ENCODE results near the gene PTGFRN.
"Not testable (repeated sequence)": the region's sequence is repeated elsewhere in the genome, so short reads cannot be mapped to it uniquely, and the experiment has no call there.

Gene PTGFRN

DNA sequence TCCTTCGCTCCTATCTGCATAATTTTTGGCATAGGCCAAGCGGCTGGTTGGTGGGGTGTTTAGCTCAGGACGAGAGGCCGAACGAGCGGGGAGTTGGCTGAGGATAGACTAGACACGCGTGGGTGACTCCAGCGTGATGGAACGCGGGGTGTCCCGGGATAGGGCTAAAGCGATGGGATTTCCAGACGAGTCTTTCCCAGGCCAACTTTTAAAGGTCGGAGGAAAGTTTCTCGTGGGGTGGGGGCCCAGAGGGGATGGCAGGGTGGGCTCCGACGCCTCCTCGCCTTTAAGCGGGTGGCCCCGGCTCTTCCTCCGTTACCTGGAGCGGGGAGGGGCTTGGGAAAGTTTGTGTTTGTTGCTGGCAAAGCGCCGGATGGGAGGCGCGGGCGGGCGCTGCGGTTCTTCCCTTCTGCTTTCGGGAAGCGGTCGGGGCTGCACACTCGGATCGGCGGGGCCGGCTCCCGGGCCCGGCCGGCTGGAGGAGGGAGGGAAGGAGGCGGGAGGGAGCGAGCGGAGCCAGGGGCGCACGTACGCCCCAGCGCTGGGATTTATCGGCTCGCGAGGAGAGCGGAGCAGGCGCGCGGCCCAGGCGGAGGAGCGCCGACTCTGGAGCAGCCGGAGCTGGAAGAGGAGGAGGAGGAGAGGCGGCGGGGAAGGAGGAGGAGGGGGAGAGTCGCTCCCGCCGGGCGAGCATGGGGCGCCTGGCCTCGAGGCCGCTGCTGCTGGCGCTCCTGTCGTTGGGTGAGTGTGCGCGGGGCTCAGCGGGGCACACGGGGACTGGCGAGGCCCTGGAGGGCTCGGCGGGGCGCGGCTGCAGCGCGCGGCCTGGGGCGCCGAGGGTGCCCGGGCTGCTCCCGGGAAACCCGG is at the start of gene PTGFRN:
PTGFRN (plus strand) TSS at position 405 of the 867 bp plus-strand sequence; CDS start at position 693, 288 bp downstream.
- no peak for FAIRE-seq

DNA sequence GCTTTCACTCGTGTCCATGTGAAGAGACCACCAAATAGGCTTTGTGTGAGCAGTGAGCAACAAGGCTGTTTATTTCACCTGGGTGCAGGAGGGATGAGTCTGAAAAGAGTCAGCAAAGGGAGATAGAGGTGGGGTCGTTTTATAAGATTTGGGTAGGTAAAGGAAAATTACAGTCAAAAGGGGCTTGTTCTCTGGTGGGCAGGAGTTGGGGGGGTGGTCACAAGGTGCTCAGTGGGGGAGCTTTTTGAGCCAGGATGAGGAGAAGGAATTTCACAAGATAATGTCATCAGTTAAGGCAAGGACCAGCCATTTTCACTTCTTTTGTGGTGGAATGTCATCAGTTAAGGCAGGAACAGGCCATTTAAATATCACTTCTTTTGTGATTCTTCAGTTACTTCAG is 49.5 kb upstream of the PTGFRN start:
- FAIRE-seq: not testable (repeated sequence)

DNA sequence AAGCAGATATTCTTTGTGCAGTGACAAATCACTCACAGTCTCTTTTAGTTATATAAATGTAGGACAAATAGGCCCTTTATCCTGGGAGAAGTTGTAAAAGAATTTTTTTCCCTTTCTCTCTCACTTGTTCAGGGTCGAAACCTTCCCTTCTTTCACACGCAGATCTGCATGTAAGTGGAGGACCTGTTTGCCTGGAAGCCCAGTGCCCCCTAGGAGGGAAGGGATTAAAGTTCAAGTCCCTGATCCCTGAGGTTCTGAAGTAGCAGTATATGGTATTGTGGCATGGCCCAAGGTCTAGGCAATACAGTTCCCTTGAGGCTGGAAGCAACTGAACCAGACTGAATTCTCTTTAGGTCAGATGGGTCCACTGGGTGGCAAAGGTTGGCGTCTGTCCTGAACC is 48.6 kb upstream of the PTGFRN start:
- FAIRE-seq: no peak

DNA sequence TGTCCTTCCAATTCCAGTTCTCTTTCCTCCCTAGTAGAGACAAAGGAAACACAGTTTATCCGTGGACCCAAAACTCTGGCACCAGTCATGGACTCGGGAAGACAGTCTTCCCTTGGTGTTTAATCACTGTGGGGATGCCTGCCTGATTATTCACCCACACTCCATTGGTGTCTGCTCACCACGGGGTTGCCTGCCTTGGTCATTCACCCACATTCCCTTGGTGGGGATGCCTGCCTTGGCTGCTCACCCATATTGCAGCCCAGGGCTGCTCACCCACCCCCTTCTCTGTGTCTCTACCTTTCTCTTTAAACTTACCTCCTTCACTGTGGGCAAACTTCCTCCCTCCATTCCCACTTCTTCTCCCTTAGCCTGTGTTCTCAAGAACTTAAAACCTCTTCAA is 46.7 kb upstream of the PTGFRN start:
- not testable (repeated sequence) for FAIRE-seq

DNA sequence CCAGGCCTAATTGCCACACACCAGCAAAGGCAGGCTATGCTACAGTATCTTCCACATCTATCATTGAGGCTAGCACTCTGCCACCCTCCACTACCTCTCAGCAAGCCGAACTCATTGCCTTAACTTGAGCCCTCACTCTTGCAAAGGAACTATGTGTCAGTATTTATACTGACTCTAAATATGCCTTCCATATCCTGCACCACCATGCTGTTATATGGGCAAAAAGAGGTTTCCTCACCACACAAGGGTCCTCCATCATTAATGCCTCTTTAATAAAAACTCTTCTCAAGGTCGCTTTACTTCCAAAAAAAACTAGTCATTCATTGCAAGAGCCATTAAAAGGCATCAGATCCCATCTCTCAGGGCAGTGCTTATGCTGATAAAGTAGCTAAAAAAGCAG is 43.2 kb upstream of the PTGFRN start:
- not testable (repeated sequence) for FAIRE-seq

DNA sequence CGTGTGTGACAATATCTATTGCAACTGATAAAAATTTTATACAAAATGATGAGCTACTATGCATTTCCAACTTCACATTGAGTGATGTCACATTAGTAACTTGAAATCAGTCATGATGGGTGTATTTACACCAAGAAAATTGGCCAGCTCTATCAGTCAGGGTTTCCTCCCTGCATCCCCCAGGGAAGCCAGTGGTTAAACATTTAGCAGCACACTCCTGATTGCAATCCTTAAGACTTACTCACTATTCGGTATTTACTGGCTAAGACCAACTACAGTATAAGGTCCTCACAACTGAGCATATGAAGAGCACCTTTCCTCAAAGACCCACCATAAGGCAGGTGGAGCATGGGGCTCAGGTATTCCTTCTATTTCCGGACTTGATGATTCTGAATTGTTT is 41.3 kb upstream of the PTGFRN start:
- no peak for FAIRE-seq

DNA sequence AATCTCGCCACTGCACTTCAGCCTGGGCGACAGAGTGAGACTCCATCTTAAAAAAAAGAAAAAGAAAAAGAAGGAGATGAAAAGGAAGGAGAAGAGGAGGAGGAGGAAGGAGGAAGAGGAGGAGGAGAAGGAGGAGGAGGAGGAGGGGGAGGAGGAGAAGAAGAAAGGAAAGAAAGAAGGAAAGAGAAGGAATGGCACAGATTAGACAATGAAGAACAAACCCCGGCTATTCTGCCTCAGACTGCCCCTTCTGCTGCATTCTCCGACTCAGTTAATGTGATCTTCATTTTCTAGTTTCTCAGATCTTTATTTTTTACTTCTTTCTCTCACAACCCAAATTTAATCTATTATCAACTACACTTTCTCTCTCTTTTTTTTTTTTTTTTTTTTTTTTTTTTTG is 40.1 kb upstream of the PTGFRN start:
- FAIRE-seq: no peak

DNA sequence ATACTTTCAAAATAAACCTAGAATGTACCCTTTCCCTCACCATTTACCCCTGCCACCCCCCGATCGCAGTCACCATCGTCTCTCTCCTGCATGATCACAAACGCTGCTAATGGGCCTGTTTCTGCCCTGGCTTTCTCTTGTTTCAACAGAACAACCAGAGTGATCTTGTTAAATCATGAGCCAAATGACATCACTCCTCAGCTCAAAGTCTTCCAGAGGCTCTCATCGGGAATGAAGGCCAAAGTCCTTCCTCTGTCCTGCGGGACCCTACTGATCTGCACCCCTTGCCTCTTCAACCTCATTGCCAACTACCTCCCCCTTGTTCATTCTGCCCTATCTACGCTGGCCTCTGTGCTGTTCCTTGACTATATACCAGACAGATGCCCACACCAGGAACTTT is 39.4 kb upstream of the PTGFRN start:
- no peak for FAIRE-seq

DNA sequence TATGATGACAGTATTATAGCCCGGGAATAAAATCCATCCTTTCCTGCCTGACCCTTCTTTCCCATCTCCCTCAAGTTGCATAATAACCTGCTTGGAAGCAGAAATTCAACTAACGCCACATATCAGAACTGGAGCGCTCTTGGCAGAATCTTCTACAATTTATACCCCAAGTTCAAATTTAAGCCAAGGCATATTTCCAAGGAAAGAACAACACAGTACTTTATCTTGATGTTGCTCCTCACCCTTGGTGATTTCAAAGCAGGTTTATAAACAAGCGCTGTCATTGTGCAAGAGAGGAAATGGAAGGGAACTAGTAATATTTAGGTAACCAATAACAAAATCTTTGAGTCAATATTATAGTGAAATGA is 38.0 kb upstream of the PTGFRN start:
- FAIRE-seq: no peak

DNA sequence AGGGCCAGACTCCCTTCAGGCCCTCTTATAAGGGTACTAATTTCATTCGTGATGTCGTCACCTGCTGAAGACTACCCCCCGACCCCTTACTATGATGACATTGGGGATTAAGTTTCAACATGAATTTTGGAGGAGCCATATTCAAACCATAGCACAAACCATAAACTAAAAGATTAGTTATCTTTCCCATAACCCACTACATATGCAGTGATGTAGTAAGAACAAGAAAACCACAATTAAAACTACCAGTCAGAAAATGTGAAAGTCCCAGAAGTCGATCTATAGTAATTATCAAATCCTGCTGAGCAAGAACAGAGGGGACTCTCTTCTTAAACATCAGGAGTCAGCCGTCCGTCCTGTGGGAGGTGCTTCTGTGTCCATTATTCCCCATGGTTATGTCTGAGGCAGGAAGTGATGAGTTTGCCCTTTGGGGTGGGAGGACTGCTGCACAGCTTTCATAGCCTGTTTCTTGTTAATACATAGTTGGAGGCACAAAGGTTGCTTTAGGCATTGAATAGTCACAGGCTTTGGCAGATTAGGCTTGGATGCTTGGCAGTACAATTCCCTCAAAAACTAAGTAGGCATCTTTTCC is 35.9 kb upstream of the PTGFRN start:
- no peak for FAIRE-seq

DNA sequence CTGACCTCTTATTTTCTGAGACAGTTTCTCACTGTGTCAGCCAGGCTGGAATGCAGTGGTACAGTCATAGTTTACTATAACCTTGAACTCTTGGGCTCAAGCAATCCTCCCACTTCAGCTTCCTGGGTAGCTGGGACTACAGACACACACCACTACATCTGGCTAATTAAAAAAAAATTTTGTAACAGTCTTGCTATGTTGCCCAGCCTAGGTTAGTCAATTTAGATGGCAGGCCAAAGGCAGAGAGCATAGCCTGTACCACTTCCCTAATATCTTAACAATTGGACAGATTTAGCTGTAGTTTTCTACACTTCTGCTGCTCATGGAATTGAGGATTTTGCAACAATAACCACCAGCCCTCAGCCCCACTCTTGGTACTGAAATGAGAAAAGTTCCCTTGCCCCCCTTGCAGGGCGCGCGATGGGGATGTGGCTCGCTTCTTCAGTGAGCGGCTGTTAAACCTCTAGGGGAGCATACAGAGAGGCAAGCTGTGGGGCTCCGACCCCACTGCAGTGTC is 34.9 kb upstream of the PTGFRN start:
- FAIRE-seq: no peak

DNA sequence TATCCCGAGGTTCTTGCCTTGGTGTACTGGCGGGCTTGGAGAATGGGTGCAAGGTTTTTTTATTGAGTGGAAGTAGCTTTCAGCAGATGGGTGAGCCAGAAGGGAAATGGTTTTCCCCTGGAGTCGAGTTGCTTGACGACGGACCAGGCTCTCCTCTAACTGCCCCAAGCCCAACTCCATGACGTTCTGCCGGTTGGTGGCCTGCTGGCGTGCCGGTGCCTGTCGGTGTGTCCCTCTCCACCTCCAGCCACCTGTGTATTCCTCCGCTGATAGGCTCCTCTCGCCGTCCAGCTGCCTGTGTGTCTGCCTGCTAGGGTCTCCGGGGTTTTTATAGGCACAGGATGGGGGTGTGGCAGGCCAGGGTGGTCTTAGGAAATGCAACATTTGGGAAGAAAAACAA is 34.3 kb upstream of the PTGFRN start:
- FAIRE-seq: no peak

DNA sequence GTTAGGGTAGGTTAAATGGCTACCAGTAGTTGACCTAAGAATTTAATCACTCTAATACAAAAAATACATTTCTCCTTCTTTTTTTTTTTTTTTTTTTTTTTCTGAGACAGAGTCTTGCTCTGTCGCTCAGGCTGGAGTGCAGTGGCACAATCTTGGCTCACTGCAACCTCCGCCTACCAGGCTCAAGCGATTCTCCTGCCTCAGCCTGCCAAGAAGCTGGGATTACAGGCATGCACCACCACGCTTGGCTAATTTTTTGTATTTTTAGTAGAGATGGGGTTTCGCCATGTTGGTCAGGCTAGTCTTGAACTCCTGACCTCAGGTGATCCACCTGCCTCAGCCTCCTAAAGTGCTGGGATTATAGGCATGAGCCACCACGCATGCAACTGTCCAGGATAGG is 33.8 kb upstream of the PTGFRN start:
- FAIRE-seq: not testable (repeated sequence)

DNA sequence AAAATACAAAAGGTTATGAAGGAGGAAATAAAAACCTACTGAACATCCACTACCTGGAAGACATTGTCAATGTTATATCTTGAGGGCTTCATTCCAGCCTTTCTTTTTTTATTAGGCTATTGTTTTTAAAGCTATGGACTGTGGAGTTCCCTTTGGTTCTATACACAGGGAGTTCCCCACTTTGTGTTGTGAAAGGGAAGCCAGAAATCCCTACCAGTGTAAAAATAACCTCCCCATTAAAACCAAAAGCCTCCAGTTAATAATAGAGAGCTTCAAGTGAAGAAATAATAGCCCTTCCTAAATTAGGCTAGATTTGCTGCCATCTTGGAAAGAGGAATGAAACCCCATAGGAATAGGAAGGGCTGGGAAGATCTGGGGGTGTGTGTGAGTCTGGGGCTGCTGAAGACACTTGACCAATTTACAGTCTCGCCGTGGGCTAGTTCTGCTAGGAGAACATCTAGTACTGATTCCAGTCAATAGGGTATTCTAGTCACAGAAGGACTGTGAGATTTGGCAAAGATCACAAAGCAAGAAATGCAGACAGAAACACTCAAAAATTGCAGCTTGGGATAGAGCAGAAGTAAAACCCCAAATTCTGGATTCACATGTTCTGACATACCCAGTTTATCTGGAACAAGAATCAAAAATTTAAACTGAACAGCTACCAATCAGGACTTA is 32.4 kb upstream of the PTGFRN start:
- no peak for FAIRE-seq

DNA sequence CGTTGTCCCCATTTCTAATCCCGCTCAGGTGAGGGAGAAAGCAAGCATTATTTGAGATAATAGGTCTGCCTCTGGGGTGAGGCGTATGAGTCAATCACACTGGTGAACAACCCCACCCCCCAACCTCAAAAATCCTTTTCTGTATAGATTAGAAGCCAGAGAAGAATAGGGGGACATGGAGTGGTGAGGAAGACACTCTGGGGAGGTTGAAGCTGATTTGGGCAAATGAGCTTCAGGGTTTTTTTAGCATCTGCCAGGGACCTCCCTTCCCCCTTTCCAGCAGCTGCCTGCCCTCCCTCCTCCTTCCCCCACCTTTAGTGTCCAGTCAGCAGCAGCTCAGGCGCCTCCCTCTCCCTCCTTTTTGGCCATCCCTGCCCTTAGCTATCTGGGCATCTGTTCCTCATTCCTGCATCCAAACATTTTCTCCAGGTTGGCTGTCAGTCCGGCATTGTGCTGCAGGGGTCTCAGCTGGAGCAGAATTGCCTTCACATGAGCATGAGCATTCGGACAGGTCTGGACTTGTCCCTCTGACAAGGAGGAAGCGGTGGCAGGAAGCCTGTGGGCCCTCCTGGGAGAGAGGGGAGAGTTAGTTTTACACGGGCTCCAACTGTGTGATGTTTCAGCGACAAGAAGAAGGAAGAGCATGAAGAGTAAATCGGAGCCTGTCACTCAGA is 30.8 kb upstream of the PTGFRN start:
- no peak for FAIRE-seq

DNA sequence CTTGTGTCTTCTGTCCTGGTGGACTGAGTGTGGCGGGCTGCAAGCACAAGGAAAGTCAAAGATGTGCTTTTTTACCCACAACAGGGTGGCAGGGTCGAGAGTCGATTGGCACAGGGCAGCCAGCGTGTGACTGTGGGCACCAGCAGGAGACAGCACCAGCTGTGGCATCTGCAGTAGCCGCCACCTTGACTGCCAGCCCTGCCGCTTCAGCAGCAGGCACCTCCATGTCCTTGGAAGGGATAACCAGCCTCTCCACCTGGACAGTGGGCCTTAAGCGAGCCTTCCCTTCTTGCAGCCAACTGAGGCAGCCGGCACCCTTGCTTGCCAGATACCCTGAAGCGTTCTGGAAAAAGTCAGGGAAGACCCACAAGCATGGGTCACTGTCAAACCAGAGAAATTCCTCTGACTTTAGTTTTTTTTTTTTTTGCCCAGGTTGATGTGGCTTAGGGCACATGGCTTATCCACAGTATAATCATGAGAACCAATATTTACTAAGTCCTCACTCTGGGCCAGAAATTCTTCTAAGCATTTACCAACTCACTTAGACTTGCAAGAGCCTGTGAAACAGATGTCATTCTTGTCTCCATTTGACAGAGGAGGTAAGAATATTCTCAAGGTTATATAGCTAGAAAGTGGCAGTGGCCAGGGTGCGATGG is 30.1 kb upstream of the PTGFRN start:
- FAIRE-seq: no peak

DNA sequence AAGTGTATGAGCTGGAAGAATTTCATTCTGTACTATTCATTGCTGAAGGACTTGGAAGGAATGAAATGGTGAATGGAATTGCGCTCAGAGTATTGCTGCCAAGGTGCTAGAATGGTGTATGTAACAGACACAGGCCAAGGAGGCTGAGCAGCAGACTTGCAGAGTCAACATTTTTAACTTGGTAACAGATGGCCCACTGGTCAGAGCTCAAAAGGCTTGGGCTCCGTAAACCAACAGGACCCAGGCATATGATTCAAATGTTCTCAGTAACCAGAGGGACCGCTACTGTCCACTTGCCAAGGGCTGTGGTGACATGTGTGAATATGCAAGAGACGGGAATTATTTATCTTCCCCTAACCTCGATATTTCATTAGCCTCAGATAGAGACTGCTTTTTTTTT is 28.8 kb upstream of the PTGFRN start:
- FAIRE-seq: no peak

DNA sequence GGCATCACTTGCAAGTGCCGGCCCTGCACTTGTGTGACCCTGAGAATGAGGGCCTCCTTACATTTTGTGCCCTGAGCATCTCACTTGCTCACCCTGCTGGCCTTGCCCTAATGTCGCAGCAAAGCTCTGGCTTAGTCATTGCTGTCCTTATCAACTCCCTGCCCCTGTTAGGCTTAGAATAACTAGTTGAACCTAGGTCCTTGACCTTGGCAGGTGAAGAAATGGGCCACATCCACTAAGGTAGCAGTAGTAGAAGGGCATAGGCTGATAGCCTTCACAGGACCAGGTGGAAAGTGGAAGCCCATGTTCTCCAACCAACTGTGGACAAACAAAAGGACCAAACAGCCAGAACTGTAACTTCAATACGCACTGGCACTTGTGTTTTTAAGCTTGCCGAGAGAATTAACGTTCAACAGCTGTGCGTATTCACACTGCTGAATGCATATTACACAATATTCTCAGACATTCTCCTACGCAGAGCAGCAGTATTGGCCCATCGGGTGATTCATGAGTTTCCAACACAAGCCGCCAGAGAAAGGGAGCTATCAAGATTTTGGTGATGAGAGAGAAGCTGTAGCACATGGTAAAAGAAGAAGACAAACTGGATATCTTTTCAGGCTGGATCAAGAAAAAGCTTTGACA is 27.7 kb upstream of the PTGFRN start:
- no peak for FAIRE-seq

DNA sequence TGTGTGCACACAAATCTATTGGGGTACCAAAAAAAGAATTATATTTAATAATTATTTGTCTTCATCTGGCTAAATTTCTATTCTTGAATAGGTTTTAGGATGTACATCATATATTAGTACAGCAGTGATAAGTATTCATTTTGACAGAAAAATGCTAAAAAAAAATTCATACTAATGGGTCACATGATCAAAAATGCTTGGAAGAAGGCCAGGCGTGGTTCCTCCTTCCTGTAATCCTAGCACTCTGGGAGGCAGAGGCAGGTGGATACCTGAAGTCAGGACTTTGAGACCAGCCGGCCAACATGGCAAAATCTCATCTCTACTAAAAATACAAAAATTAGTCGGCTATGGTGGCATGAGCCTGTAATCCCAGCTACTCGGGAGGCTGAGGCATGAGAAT is 26.9 kb upstream of the PTGFRN start:
- no peak for FAIRE-seq

DNA sequence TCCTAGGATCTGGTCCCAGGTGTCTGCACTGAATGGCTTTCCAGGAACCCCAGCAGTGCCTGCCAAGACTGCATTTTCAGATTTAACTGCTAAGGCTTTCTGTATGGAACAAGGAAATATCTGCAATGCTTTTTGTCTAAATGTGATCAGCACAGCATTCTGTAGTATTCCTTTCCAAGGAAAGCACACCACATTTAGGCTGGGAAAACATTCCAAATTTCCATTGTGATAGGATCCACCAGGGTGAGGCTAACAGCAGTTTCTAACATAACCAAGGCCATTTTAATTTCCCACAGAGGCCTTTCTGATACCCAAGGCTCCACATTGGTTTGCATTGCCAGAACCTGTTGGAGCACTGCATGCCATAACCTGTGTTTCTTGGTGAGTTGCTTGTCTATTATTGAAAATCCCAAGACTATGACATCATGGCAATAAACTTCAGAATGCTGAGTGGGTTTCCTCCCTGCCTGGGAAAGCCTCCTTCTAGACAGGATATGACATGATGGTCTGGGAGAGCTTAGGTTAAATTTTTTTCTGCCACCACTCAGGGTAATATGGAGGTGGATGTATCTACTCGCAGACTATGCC is 23.3 kb upstream of the PTGFRN start:
- no peak for FAIRE-seq

DNA sequence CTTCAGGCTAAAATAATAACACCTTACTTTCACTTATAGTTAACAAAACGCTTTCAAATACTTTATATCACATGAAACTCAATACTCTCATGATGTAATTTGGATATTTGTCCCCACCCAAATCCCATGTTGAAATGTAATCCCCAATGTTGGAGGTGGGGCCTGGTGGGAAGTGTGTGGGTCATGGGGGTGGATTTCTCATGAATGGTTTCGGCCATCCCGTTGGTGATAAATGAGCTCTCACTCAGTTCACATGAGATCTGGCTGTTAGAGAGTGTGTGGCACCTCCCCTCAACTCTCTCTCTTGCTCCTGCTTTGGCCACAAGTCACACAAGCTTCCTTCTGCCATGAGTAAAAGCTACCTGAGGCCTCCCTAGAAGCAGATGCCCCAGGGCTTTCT is 22.5 kb upstream of the PTGFRN start:
- FAIRE-seq: no peak

DNA sequence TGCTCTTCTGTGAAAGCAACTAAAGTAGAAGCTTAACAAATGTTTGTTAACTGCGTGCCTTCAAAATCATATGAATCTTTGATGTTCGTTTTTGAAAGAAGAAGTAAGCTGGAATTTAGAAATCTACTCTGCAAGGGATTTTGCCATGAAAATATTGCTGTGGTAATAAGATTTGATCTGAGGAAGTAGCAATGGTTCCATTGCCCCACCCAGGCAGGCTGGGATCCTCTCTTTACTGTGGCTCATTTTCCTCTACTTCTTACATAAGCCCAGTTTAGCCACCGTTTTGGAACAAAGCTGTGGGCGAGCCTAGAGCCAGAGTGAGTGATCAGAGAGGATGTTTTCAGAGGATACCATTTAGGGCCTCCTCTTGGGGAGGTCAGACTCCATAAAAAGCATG is 20.3 kb upstream of the PTGFRN start:
- FAIRE-seq: no peak

Measured in G401.6 (cell line).